ENCODE data around the gene STX8. TPM values are rescaled to one million over a fixed set of nuclear protein-coding genes. Genes with fewer than 3 reads are reported as not detected.
"Not testable (repeated sequence)": the region's sequence is repeated elsewhere in the genome, so short reads cannot be mapped to it uniquely, and the experiment has no call there.

The STX8 gene
- total RNA-seq, 1 donor from 2014 or later = 54.8 TPM

DNA sequence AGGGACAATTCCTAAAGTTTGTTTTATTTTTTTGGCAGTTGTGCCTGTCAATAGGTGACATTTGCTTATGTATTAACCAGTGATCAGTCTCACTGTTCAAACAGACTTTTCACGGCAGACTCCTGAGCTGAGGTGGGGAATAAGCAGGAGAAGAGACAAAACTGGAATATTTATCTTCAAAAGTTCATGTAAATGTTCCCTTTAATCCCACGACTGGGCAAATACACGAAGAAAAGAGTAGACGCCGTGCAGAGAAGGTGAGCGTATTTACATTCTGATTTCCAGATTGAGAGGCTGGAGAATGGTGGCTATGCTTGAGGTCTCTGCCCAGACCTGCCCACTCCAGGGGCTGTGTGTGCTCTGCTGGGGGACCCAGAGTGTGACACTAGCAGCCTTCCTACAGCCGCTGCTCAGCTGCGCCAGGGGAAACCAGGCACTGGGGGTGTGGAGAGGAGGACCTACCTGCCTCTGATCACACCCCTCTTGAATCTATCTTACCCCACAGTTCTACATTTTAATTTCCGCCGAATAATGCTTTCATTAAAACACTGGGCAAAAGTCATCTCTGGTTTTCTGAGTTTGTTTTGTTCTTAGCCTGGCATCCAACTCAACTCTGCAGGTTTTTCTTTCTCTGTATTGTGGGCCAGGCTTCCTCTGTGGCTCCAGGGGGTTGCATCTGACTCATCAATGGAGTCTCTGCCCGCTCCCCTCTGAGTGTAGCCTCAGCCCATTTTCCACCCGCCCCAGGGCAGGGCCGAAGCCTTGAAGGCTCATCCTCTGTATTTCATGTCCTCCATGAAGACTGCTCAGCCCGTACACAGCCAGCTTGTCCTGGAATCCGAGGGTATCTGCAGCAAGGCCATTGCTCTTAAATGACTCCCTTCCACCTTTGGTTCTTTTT, 317.3 kb downstream of the STX8 start:
- FAIRE-seq (no peak), DNase-seq (ENCODE audit: low read depth) (no peak)
- H3K4me3 Mint-ChIP-seq (ENCODE audit: unreplicated experiment) = no peak overlapping the region

DNA sequence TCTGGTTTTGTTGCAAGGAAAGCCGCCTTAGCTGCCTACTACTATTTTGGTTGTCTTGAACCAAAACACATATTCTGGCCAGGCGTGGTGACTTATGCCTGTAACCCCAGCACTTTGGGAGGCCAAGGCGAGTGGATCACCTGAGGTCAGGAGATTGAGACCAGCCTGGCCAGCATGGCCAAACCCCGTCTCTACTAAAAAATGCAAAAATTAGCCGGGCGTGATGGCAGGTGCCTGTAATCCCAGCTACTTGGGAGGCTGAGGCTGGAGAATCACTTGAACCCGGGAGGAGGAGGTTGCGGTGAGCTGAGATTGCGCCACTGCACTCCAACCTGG, 318.0 kb downstream of the STX8 start:
- not testable (repeated sequence) for H3K9me3 ChIP-seq (ENCODE audit: insufficient read depth, low read depth, low read length); H3K27ac ChIP-seq (ENCODE audit: low read depth, low read length); H3K27me3 Mint-ChIP-seq (ENCODE audit: low read depth, unreplicated experiment); DNase-seq (ENCODE audit: low read depth); H4K20me1 ChIP-seq (ENCODE audit: insufficient read depth, low read length); H3K79me2 ChIP-seq (ENCODE audit: insufficient read depth, low read length); H2AFZ ChIP-seq (ENCODE audit: low read depth, low read length); H3K4me3 Mint-ChIP-seq (ENCODE audit: unreplicated experiment); H3K27ac Mint-ChIP-seq (ENCODE audit: unreplicated experiment); H3K27me3 ChIP-seq (ENCODE audit: insufficient read depth, low read length); H3K4me3 ChIP-seq (ENCODE audit: insufficient read depth, low read depth, low read length); FAIRE-seq; H3K9ac ChIP-seq (ENCODE audit: low read length); H3K36me3 Mint-ChIP-seq (ENCODE audit: low read depth, unreplicated experiment); H3K9me3 Mint-ChIP-seq (ENCODE audit: unreplicated experiment); H3K36me3 ChIP-seq (ENCODE audit: insufficient read depth, low read length)
- H3K4me1 Mint-ChIP-seq (ENCODE audit: low read depth, unreplicated experiment) = peaks cover 33% of the 10 kb centered on the region
- Histone ChIP-seq H3K4me1 (ENCODE audit: insufficient read depth, low read length) (peaks cover 19% of the 10 kb centered on the region), H3K4me2 (ENCODE audit: low read length) (peak overlapping the region; percentile 36)

More for the DNA sequence above, 317.3 kb downstream of the STX8 start:
- no peaks in the 10 kb centered on the region for H3K9me3 Mint-ChIP-seq (ENCODE audit: unreplicated experiment)
- Histone ChIP-seq H3K36me3 (ENCODE audit: insufficient read depth, low read length) (no peaks in the 10 kb centered on the region), H2AFZ (ENCODE audit: low read depth, low read length) (no peak overlapping the region), H3K9me3 (ENCODE audit: insufficient read depth, low read depth, low read length) (no peaks in the 10 kb centered on the region), H3K79me2 (ENCODE audit: insufficient read depth, low read length) (no peaks in the 10 kb centered on the region), H3K4me1 (ENCODE audit: insufficient read depth, low read length) (peaks cover 19% of the 10 kb centered on the region), H4K20me1 (ENCODE audit: insufficient read depth, low read length) (peaks cover 4% of the 10 kb centered on the region), H3K27me3 (ENCODE audit: insufficient read depth, low read length) (no peaks in the 10 kb centered on the region), H3K9ac (ENCODE audit: low read length) (no peak overlapping the region), H3K27ac (ENCODE audit: low read depth, low read length) (no peak overlapping the region), H3K4me2 (ENCODE audit: low read length) (no peak overlapping the region), H3K4me3 (ENCODE audit: insufficient read depth, low read depth, low read length) (no peak overlapping the region)
- peaks cover 33% of the 10 kb centered on the region for H3K4me1 Mint-ChIP-seq (ENCODE audit: low read depth, unreplicated experiment)
- no peaks in the 10 kb centered on the region for H3K27me3 Mint-ChIP-seq (ENCODE audit: low read depth, unreplicated experiment)
- H3K27ac Mint-ChIP-seq (ENCODE audit: unreplicated experiment) = no peak overlapping the region
- TF ChIP-seq EZH2 (IDR thresholded peaks at IDR 0.05; ENCODE audit: insufficient read depth, low read length) = no peak
- TF ChIP-seq, protein P1, sequence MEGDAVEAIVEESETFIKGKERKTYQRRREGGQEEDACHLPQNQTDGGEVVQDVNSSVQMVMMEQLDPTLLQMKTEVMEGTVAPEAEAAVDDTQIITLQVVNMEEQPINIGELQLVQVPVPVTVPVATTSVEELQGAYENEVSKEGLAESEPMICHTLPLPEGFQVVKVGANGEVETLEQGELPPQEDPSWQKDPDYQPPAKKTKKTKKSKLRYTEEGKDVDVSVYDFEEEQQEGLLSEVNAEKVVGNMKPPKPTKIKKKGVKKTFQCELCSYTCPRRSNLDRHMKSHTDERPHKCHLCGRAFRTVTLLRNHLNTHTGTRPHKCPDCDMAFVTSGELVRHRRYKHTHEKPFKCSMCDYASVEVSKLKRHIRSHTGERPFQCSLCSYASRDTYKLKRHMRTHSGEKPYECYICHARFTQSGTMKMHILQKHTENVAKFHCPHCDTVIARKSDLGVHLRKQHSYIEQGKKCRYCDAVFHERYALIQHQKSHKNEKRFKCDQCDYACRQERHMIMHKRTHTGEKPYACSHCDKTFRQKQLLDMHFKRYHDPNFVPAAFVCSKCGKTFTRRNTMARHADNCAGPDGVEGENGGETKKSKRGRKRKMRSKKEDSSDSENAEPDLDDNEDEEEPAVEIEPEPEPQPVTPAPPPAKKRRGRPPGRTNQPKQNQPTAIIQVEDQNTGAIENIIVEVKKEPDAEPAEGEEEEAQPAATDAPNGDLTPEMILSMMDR (IDR thresholded peaks at IDR 0.05; ENCODE audit: insufficient read depth, low read depth, low read length) = no peak
- H3K36me3 Mint-ChIP-seq (ENCODE audit: low read depth, unreplicated experiment) = no peaks in the 10 kb centered on the region

DNA sequence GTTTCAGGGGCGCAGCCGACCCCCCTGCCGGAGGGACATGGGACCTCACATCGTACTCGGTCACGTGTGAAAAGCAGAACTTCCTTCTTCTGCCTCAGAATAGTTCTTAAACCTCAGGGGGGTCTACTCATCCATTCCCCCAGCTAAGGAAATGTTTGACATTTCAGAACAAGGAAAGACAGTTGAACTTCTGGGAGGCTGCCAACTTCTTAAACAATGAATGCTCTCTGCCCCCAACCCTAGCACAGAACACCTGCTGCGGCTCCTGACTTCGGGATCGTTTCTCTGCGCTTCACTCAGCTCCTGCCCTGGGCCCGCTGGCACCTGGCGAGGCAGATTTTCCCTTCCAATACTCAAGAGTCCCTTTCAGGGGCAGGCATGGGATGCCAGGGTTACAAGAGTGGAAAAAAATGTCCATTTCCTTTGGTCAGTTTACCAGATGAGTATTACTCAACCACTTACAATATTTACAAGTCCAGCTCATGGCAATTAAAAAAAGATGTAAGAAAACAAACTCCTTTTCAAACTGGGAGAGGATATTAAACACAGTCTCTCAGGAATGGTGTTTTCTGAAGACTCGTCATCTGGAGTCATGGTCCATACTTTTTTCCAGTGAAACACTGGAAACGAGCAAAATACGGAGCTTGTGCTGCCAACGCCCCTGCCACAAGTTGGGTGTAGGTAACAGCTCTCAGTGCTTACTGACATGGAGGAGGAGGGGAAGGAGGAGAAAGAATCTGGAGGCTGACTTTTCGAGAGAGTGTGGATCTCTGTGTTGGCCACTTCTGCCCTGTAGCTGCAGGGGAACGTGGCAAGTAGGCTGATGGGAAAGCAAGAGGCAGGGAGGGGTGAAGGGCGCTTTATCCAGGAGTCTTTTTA, 318.6 kb downstream of the STX8 start:
- H3K4me1 ChIP-seq (ENCODE audit: insufficient read depth, low read length) = peaks cover 19% of the 10 kb centered on the region
- H3K36me3 ChIP-seq (ENCODE audit: insufficient read depth, low read length) = no peaks in the 10 kb centered on the region
- no peak overlapping the region for H3K4me3 Mint-ChIP-seq (ENCODE audit: unreplicated experiment)
- H3K27ac Mint-ChIP-seq (ENCODE audit: unreplicated experiment) = no peak overlapping the region
- H3K9me3 ChIP-seq (ENCODE audit: insufficient read depth, low read depth, low read length) = no peaks in the 10 kb centered on the region
- FAIRE-seq = no peak
- H3K79me2 ChIP-seq (ENCODE audit: insufficient read depth, low read length) = no peaks in the 10 kb centered on the region
- no peak overlapping the region for H3K9ac ChIP-seq (ENCODE audit: low read length)
- peak; percentile 50 for DNase-seq (ENCODE audit: low read depth)
- H3K9me3 Mint-ChIP-seq (ENCODE audit: unreplicated experiment) = no peaks in the 10 kb centered on the region
- H4K20me1 ChIP-seq (ENCODE audit: insufficient read depth, low read length) = peaks cover 4% of the 10 kb centered on the region
- H3K4me2 ChIP-seq (ENCODE audit: low read length) = peak overlapping the region; percentile 36
- no peak overlapping the region for H3K27ac ChIP-seq (ENCODE audit: low read depth, low read length)
- peaks cover 33% of the 10 kb centered on the region for H3K4me1 Mint-ChIP-seq (ENCODE audit: low read depth, unreplicated experiment)
- H3K27me3 ChIP-seq (ENCODE audit: insufficient read depth, low read length) = no peaks in the 10 kb centered on the region
- no peaks in the 10 kb centered on the region for H3K36me3 Mint-ChIP-seq (ENCODE audit: low read depth, unreplicated experiment)
- H3K27me3 Mint-ChIP-seq (ENCODE audit: low read depth, unreplicated experiment) = no peaks in the 10 kb centered on the region
- TF ChIP-seq EZH2 (IDR thresholded peaks at IDR 0.05; ENCODE audit: insufficient read depth, low read length) = no peak
- TF ChIP-seq, protein P1 (IDR thresholded peaks at IDR 0.05; ENCODE audit: insufficient read depth, low read depth, low read length) = no peak
- H2AFZ ChIP-seq (ENCODE audit: low read depth, low read length) = no peak overlapping the region
- no peak overlapping the region for H3K4me3 ChIP-seq (ENCODE audit: insufficient read depth, low read depth, low read length)

Measured in astrocyte (in vitro differentiated cells and primary cell).